Hepatocyte (in vitro differentiated cells): ENCODE data around the gene BPIFB6. TPM values are rescaled to one million over a fixed set of nuclear protein-coding genes. Genes with fewer than 3 reads are reported as not detected.

Experiments used
- DNase-seq: peaks from one replicate; pipeline ENCODE4 v3.0.0-alpha.2; 2016; ENCODE audit warnings: low spot score
- H2AFZ ChIP-seq: fragments of 200-600 bp; sonication (generic); 2 replicates; pipeline ENCODE4 v1.6.0; 2016; ENCODE audit warnings: antibody characterized with exemption, mild to moderate bottlenecking
- H3K27ac ChIP-seq: fragments of 200-600 bp; sonication (generic); 2 replicates; pipeline ENCODE4 v1.5.1; 2016; ENCODE audit warnings: mild to moderate bottlenecking
- H3K27me3 ChIP-seq: fragments of 200-600 bp; sonication (generic); 2 replicates; pipeline ENCODE4 v1.6.1; 2016
- H3K36me3 ChIP-seq: fragments of 200-600 bp; sonication (generic); replicated peaks from 2 replicates; pipeline ENCODE4 v1.5.1; 2016; ENCODE audit warnings: low read depth; ENCODE audit not compliant: insufficient read depth
- H3K4me1 ChIP-seq: fragments of 200-600 bp; sonication (generic); 2 replicates; pipeline ENCODE4 v1.5.1; 2016; ENCODE audit warnings: mild to moderate bottlenecking, moderate library complexity; ENCODE audit not compliant: insufficient read depth
- H3K4me2 ChIP-seq: fragments of 200-600 bp; sonication (generic); 2 replicates; pipeline ENCODE4 v1.6.0; 2016
- H3K4me3 ChIP-seq: fragments of 200-600 bp; sonication (generic); 2 replicates; pipeline ENCODE4 v1.5.1; 2016; ENCODE audit warnings: mild to moderate bottlenecking
- H3K79me2 ChIP-seq: fragments of 200-600 bp; sonication (generic); 2 replicates; pipeline ENCODE4 v1.6.0; 2017; ENCODE audit warnings: mild to moderate bottlenecking
- H3K9me2 ChIP-seq: fragments of 200-600 bp; sonication (generic); replicated peaks from 2 replicates; pipeline ENCODE4 v1.6.0; 2017; ENCODE audit warnings: mild to moderate bottlenecking; ENCODE audit not compliant: insufficient read depth
- H3K9me3 ChIP-seq: fragments of 200-600 bp; sonication (generic); 2 replicates; pipeline ENCODE4 v1.5.1; 2016; ENCODE audit warnings: low read depth, mild to moderate bottlenecking
- H4K20me1 ChIP-seq: fragments of 200-600 bp; sonication (generic); 2 replicates; pipeline ENCODE4 v1.6.0; 2016; ENCODE audit warnings: mild to moderate bottlenecking; ENCODE audit not compliant: insufficient read depth, poor library complexity, severe bottlenecking
- CTCF ChIP-seq: fragments of 200-600 bp; sonication (generic); IDR thresholded peaks from 2 replicates; pipeline ENCODE4 v1.5.1; 2016; ENCODE audit warnings: antibody characterized with exemption, mild to moderate bottlenecking; ENCODE audit not compliant: poor library complexity
- EZH2 ChIP-seq: fragments of 200-600 bp; sonication (generic); IDR thresholded peaks from 2 replicates; pipeline ENCODE4 v1.6.1; 2016; ENCODE audit warnings: antibody characterized with exemption, mild to moderate bottlenecking, borderline replicate concordance
- EZH2phosphoT487 ChIP-seq: fragments of 200-600 bp; sonication (generic); IDR thresholded peaks from one replicate; pipeline ENCODE4 v1.6.1; 2018; ENCODE audit warnings: antibody characterized with exemption, mild to moderate bottlenecking, low read depth, moderate library complexity; ENCODE audit not compliant: unreplicated experiment, severe bottlenecking
- WGBS: methylation state at CpG from one replicate; pipeline ENCODE4 v1.1.6; 2016; ENCODE audit warnings: low lambda C conversion rate; ENCODE audit errors: missing lambda C conversion rate; 5-methylcytosine and 5-hydroxymethylcytosine counted together
- polyA plus RNA-seq: library from polyadenylated mRNA; unstranded; fragments of >200 nt; fragmentation: Nextera tagmentation; extraction: Ambion mirVana; gene quantifications from 2 replicates; pipeline ENCODE4 v1.2.1, GENCODE V29; 2016
- total RNA-seq: library from RNA; depleted of rRNA; stranded (reverse); fragments of >200 nt; gene quantifications from 2 replicates; pipeline ENCODE4 v1.2.3, GENCODE V29; 2014

Gene BPIFB6
- total and polyA plus RNA-seq, 2 experiments from 2014 or later, result not detected

GRCh38 chr20:33019465-33020277 is 11.8 kb upstream of the BPIFB6 start:
- 93% methylated on average over 23 of the region's 23 CpGs for WGBS
- Histone ChIP-seq H3K9me2 (no peaks in the 10 kb centered on the region), H3K79me2 (no peaks in the 10 kb centered on the region), H3K4me1 (no peaks in the 10 kb centered on the region), H3K9me3 (no peaks in the 10 kb centered on the region), H3K4me3 (no peak overlapping the region), H2AFZ (no peak overlapping the region), H3K4me2 (no peak overlapping the region), H3K27me3 (peaks cover 27% of the 10 kb centered on the region), H4K20me1 (no peaks in the 10 kb centered on the region), H3K27ac (no peak overlapping the region), H3K36me3 (no peaks in the 10 kb centered on the region)
- DNase-seq, result no peak
- TF ChIP-seq EZH2 (no peak), EZH2phosphoT487 (no peak), CTCF (no peak)

GRCh38 chr20:33020278-33021161 is 10.9 kb upstream of the BPIFB6 start:
- no peak overlapping the region for H3K4me2 ChIP-seq
- no peaks in the 10 kb centered on the region for H3K9me2 ChIP-seq
- no peaks in the 10 kb centered on the region for H3K36me3 ChIP-seq
- H3K79me2 ChIP-seq, result no peaks in the 10 kb centered on the region
- no peak for DNase-seq
- H3K4me3 ChIP-seq, result no peak overlapping the region
- no peaks in the 10 kb centered on the region for H3K9me3 ChIP-seq
- H3K27me3 ChIP-seq, result peaks cover 21% of the 10 kb centered on the region
- no peak overlapping the region for H2AFZ ChIP-seq
- WGBS, result 91% methylated on average over 18 of the region's 18 CpGs
- no peaks in the 10 kb centered on the region for H4K20me1 ChIP-seq
- TF ChIP-seq EZH2phosphoT487 (no peak), EZH2 (no peak), CTCF (no peak)
- H3K27ac ChIP-seq, result no peak overlapping the region
- H3K4me1 ChIP-seq, result no peaks in the 10 kb centered on the region

- H4K20me1 ChIP-seq, result no peaks in the 10 kb centered on the region
- no peaks in the 10 kb centered on the region for H3K9me2 ChIP-seq
- no peak for DNase-seq
- peaks cover 9% of the 10 kb centered on the region for H3K27me3 ChIP-seq
- TF ChIP-seq EZH2 (no peak), CTCF (no peak), EZH2phosphoT487 (no peak)
- H3K36me3 ChIP-seq, result no peaks in the 10 kb centered on the region
- H3K4me3 ChIP-seq, result no peak overlapping the region
- no peak overlapping the region for H3K4me2 ChIP-seq
- no peaks in the 10 kb centered on the region for H3K4me1 ChIP-seq
- H3K27ac ChIP-seq, result no peak overlapping the region
- H3K79me2 ChIP-seq, result no peaks in the 10 kb centered on the region
- no peak overlapping the region for H2AFZ ChIP-seq
- no peaks in the 10 kb centered on the region for H3K9me3 ChIP-seq
- 85% methylated on average over 3 of the region's 3 CpGs for WGBS
These were observed 9.6 kb upstream of the BPIFB6 start for GRCh38 chr20:33021879-33022278.
